Colonic mucosa (tissue), 4 donors: ENCODE measurements around the gene OSBPL10. TPM values are rescaled to one million over a fixed set of nuclear protein-coding genes. Genes with fewer than 3 reads are reported as not detected.
"Not testable (repeated sequence)": the region's sequence is repeated elsewhere in the genome, so short reads cannot be mapped to it uniquely, and the experiment has no call there.

Experiments used
- DNase-seq: peaks from one replicate; pipeline ENCODE4 v3.0.0-alpha.2; 2020
- H3K27ac ChIP-seq: fragments of 200-600 bp; one replicate; pipeline ENCODE4 v1.8.0; 2021
- H3K27me3 ChIP-seq: fragments of 200-600 bp; one replicate; pipeline ENCODE4 v1.8.0; 2021
- H3K36me3 ChIP-seq: fragments of 200-600 bp; one replicate; pipeline ENCODE4 v1.8.0; 2021
- H3K4me1 ChIP-seq: fragments of 200-600 bp; one replicate; pipeline ENCODE4 v1.8.0; 2021; ENCODE audit warnings: mild to moderate bottlenecking
- H3K4me3 ChIP-seq: fragments of 200-600 bp; one replicate; pipeline ENCODE4 v1.8.0; 2021
- H3K9ac ChIP-seq, 2 donors: one replicate each; pipeline ENCODE4 v1.7.0; 2013; ENCODE audit warnings: control low read depth in 2 of 2, low read depth in 2 of 2, low read length in 2 of 2
- H3K9me3 ChIP-seq: fragments of 200-600 bp; one replicate; pipeline ENCODE4 v1.8.0; 2021
- CTCF ChIP-seq: fragments of 200-600 bp; IDR thresholded peaks from one replicate; pipeline ENCODE4 v1.8.0; 2022; ENCODE audit warnings: antibody characterized with exemption, mild to moderate bottlenecking
- intact Hi-C: fragments of 100-400 bp; cut with DNase I; formaldehyde crosslinking; loops from one replicate; pipeline ENCODE4 v1.14.1; 2022
- total RNA-seq, 2 donors: library from RNA; stranded (reverse); fragmentation: NEBNext Ultra II Directional in 1 of 2; extraction: Animal tissue kit (Norgen Biotek cat#: 25700) in 1 of 2; gene quantifications; one replicate each; pipeline ENCODE4 v1.2.1, GENCODE V29; 2021
- donor health status: healthy.
- donor health status: DM: no; HTN: no; CAD: no.
- donor health status: DM: no; HTN: no; CAD: no.

The OSBPL10 gene
- total RNA-seq, 2 donors from 2014 or later, result 20.0 to 34.4 TPM

GRCh38 chr3:31997500-31997899, 16.4 kb upstream of the OSBPL10 start:
- no peak overlapping the region for H3K27ac ChIP-seq
- no peaks in the 10 kb centered on the region for H3K36me3 ChIP-seq
- no peak for DNase-seq
- H3K27me3 ChIP-seq, result no peaks in the 10 kb centered on the region
- no peak overlapping the region for H3K4me3 ChIP-seq
- intact Hi-C loops, result no loop called here
- H3K9me3 ChIP-seq, result no peaks in the 10 kb centered on the region
- no peak for TF ChIP-seq CTCF
- no peaks in the 10 kb centered on the region for H3K4me1 ChIP-seq
- no peak overlapping the region for H3K9ac ChIP-seq

GRCh38 chr3:31996195-31996594, 15.1 kb upstream of the OSBPL10 start:
- no peak overlapping the region for H3K9ac ChIP-seq
- no peak for TF ChIP-seq CTCF
- DNase-seq, result no peak
- no peak overlapping the region for H3K4me3 ChIP-seq
- no peaks in the 10 kb centered on the region for H3K27me3 ChIP-seq
- no peaks in the 10 kb centered on the region for H3K36me3 ChIP-seq
- no peaks in the 10 kb centered on the region for H3K9me3 ChIP-seq
- H3K4me1 ChIP-seq, result no peaks in the 10 kb centered on the region
- H3K27ac ChIP-seq, result no peak overlapping the region
- intact Hi-C loops, result no loop called here

- H3K27ac ChIP-seq, H3K9ac ChIP-seq, intact Hi-C loops, H3K9me3 ChIP-seq, H3K4me3 ChIP-seq, H3K27me3 ChIP-seq, H3K4me1 ChIP-seq, DNase-seq, H3K36me3 ChIP-seq: not testable (repeated sequence)
Measured at GRCh38 chr3:31995026-31995425, 14.0 kb upstream of the OSBPL10 start.

DNA sequence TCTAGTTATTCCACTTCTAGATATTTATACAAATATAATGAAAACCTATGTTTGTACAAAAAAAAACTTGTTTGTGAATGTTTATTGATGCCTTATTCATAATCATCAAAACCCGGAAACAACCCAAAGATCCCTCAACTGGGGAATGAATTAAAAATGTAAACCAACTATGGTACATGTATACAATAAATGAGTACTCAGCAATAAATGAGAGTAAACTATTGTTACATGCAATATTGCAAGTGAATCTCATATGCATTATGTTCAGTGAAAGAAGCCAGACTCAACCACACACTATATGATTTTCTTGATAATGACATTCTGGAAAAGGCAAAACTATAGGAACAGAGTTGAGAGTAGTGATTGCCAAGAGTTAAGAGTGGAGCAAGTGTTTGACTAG, 12.8 kb upstream of the OSBPL10 start:
- H3K27ac ChIP-seq, result no peak overlapping the region
- H3K9me3 ChIP-seq, result no peaks in the 10 kb centered on the region
- H3K4me3 ChIP-seq, result no peak overlapping the region
- no peak overlapping the region for H3K9ac ChIP-seq
- H3K4me1 ChIP-seq, result no peaks in the 10 kb centered on the region
- no peaks in the 10 kb centered on the region for H3K27me3 ChIP-seq
- intact Hi-C loops, result no loop called here
- no peak for TF ChIP-seq CTCF
- no peaks in the 10 kb centered on the region for H3K36me3 ChIP-seq
- DNase-seq, result no peak

- H3K36me3 ChIP-seq, H3K4me3 ChIP-seq, H3K27ac ChIP-seq, H3K4me1 ChIP-seq, H3K9me3 ChIP-seq, DNase-seq, intact Hi-C loops, H3K9ac ChIP-seq, H3K27me3 ChIP-seq: not testable (repeated sequence)
Measured at GRCh38 chr3:31992995-31993394, 11.9 kb upstream of the OSBPL10 start.

DNA sequence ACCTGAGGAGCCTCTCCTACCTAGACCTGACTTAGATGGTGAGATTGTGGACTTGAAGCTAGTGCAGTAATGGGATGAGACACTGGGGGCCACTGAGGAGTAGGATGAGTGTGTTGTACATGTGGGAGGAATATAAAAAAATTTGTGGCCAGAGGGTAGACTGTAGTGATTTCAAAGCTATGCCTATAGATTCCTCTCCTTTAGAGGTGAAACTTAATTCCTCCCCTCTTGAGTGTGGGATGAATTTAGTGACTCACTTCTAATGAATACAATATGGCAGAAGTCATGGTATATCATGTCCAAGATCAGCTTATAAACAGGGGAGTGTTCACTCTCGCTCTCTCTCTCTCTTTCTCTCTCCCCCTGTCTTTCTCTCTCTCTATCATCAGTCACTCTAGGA, 7.2 kb upstream of the OSBPL10 start:
- H3K9me3 ChIP-seq, result no peaks in the 10 kb centered on the region
- no peak overlapping the region for H3K27ac ChIP-seq
- H3K36me3 ChIP-seq, result no peaks in the 10 kb centered on the region
- no peaks in the 10 kb centered on the region for H3K27me3 ChIP-seq
- no peak for DNase-seq
- no peaks in the 10 kb centered on the region for H3K4me1 ChIP-seq
- no peak overlapping the region for H3K9ac ChIP-seq
- H3K4me3 ChIP-seq, result no peak overlapping the region
- no peak for TF ChIP-seq CTCF
- intact Hi-C loops, result no loop called here

DNA sequence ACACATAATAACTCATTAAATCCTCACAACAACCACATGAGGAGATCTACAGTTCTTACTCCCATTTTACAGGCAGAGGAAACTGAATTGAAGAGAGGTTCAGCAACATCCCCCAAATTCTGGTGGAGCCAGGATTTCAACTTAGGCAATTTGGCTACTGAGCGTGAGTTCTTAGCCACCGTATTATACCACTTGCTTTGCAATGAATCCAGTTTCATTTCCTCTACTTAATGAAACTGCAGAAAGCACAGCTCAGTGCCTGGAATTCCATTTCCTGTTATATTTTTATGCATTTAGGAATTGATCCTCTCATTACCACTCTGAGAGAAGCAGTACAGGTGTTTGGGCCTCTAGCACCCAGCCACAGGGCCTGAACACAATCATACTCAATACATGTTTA, 4.8 kb upstream of the OSBPL10 start:
- intact Hi-C loops, result no loop called here
- no peak for TF ChIP-seq CTCF
- peaks cover 4% of the 10 kb centered on the region for H3K4me1 ChIP-seq
- H3K36me3 ChIP-seq, result no peaks in the 10 kb centered on the region
- no peak for DNase-seq
- no peaks in the 10 kb centered on the region for H3K9me3 ChIP-seq
- H3K4me3 ChIP-seq, result no peak overlapping the region
- H3K9ac ChIP-seq, result no peak overlapping the region
- no peak overlapping the region for H3K27ac ChIP-seq
- H3K27me3 ChIP-seq, result no peaks in the 10 kb centered on the region
